Upper lobe of right lung (tissue), 1 donor: Measurements from ENCODE around the gene CHMP1A. TPM values are rescaled to one million over a fixed set of nuclear protein-coding genes. Genes with fewer than 3 reads are reported as not detected.

ENCODE experiments used
- ATAC-seq: fragments of 200-7000 bp; cut with Tn5 transposase; one replicate; pipeline ENCODE4 v1.9.1; 2020; ENCODE audit warnings: mild to moderate bottlenecking, moderate library complexity
- DNase-seq: peaks from one replicate; pipeline ENCODE4 v3.0.0-alpha.2; 2020
- H3K27ac ChIP-seq: fragments of 200-600 bp; one replicate; pipeline ENCODE4 v1.8.0; 2022
- H3K27me3 ChIP-seq: fragments of 200-600 bp; one replicate; pipeline ENCODE4 v1.8.0; 2022; ENCODE audit warnings: mild to moderate bottlenecking
- H3K36me3 ChIP-seq: fragments of 200-600 bp; one replicate; pipeline ENCODE4 v1.8.0; 2022
- H3K4me1 ChIP-seq: fragments of 200-600 bp; one replicate; pipeline ENCODE4 v1.8.0; 2022
- H3K4me3 ChIP-seq: fragments of 200-600 bp; one replicate; pipeline ENCODE4 v1.8.0; 2022; ENCODE audit warnings: mild to moderate bottlenecking
- H3K9me3 ChIP-seq: fragments of 200-600 bp; one replicate; pipeline ENCODE4 v1.8.0; 2022
- CTCF ChIP-seq: fragments of 200-600 bp; IDR thresholded peaks from one replicate; pipeline ENCODE4 v1.8.0; 2022; ENCODE audit warnings: antibody characterized with exemption
- intact Hi-C: fragments of 100-400 bp; cut with DNase I; formaldehyde crosslinking; loops from one replicate; pipeline ENCODE4 v1.11.0; 2022
- total RNA-seq: library from RNA; stranded (reverse); fragmentation: NEBNext Ultra II Directional; extraction: Animal tissue kit (Norgen Biotek cat#: 25700); gene quantifications from one replicate; pipeline ENCODE4 v1.2.1, GENCODE V29; 2021
- donor health status: DM: no; HTN: yes; CAD: no; lungs with severe emphysema.

Gene CHMP1A
- total RNA-seq, 1 donor from 2014 or later = 74.0 TPM

- H3K9me3 ChIP-seq = no peaks in the 10 kb centered on the region
- H3K4me1 ChIP-seq = peaks cover 25% of the 10 kb centered on the region
- no peaks in the 10 kb centered on the region for H3K27me3 ChIP-seq
- peak overlapping the region; percentile 97 for H3K4me3 ChIP-seq
- no peak for TF ChIP-seq CTCF
- DNase-seq = no peak
- peaks cover 15% of the 10 kb centered on the region for H3K36me3 ChIP-seq
- no peak for ATAC-seq
- H3K27ac ChIP-seq = peak overlapping the region; percentile 88
- intact Hi-C loops = no loop called here
Observed at GRCh38 chr16:89656435-89657121, 930 bp downstream of the CHMP1A start.

- intact Hi-C loops = no loop called here
- Histone ChIP-seq H3K36me3 (peaks cover 7% of the 10 kb centered on the region), H3K4me1 (peaks cover 25% of the 10 kb centered on the region), H3K27ac (no peak overlapping the region), H3K4me3 (no peak overlapping the region), H3K27me3 (no peaks in the 10 kb centered on the region), H3K9me3 (no peaks in the 10 kb centered on the region)
- no peak for ATAC-seq
- no peak for TF ChIP-seq CTCF
- DNase-seq = no peak
Observed at GRCh38 chr16:89655062-89655643, 2.4 kb downstream of the CHMP1A start.

GRCh38 chr16:89653656-89654295 lies 3.7 kb downstream of the CHMP1A start:
- H3K36me3 ChIP-seq = peaks cover 7% of the 10 kb centered on the region
- no peak for DNase-seq
- TF ChIP-seq CTCF = no peak
- intact Hi-C loops = no loop called here
- no peak overlapping the region for H3K27ac ChIP-seq
- H3K9me3 ChIP-seq = no peaks in the 10 kb centered on the region
- peaks cover 16% of the 10 kb centered on the region for H3K4me1 ChIP-seq
- H3K4me3 ChIP-seq = no peak overlapping the region
- no peaks in the 10 kb centered on the region for H3K27me3 ChIP-seq
- no peak for ATAC-seq

DNA sequence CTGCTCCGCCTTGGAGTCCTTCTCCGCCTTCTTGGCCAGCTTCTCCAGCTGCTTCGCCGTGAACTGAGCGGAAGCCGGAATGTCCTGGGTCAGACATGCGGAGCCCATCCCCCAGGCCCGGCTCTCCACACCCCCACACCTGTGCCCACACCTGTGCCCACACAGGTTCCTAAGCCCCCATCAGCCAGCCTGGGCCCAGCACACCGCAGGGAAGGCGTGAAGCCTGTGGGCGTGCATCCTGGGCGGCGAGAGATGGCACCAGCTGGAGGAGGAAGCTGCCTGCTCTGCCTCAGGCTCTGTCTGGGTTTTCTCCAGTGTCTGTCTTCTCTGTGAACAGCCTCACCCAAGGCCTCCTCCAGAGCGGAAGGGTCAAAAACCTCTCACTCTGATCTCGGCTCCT lies 5.9 kb downstream of the CHMP1A start:
- Histone ChIP-seq H3K4me3 (no peak overlapping the region), H3K36me3 (peaks cover 15% of the 10 kb centered on the region), H3K9me3 (no peaks in the 10 kb centered on the region), H3K27me3 (no peaks in the 10 kb centered on the region), H3K4me1 (peaks cover 7% of the 10 kb centered on the region), H3K27ac (no peak overlapping the region)
- TF ChIP-seq CTCF = no peak
- intact Hi-C loops = no loop called here
- DNase-seq (no peak), ATAC-seq (no peak)

DNA sequence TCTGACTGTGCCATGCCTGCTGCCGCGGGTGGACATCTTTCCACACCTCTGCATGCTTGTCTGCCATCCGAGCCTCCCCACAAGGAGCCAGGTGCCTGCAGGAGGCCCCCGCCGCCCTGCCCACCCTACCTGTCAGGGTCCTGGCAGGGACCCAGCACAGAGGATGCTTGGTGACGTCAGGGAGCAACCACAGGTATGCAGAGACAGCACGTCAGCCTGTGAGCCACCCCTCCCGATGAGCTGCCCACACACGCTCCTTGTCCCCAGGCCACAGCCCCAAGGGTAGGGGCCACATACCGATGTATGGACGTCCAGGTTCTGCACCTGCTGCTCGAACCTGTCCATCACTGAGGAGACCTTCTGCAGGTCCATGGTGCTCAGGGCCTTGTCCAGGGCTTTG lies 10.6 kb downstream of the CHMP1A start:
- TF ChIP-seq CTCF = no peak
- ATAC-seq (no peak), DNase-seq (no peak)
- no peaks in the 10 kb centered on the region for H3K27me3 ChIP-seq
- H3K36me3 ChIP-seq = peaks cover 27% of the 10 kb centered on the region
- no peak overlapping the region for H3K27ac ChIP-seq
- no peaks in the 10 kb centered on the region for H3K4me1 ChIP-seq
- intact Hi-C loops = no loop called here
- no peaks in the 10 kb centered on the region for H3K9me3 ChIP-seq
- no peak overlapping the region for H3K4me3 ChIP-seq
